GM23338 (cell line): Measurements from ENCODE around the gene VPS50. TPM values are rescaled to one million over a fixed set of nuclear protein-coding genes. Genes with fewer than 3 reads are reported as not detected.

Source experiments
- ATAC-seq: fragments of 200-7000 bp; cut with Tn5 transposase; 3 replicates; pipeline ENCODE4 v1.9.1; 2020
- DNase-seq: peaks from one replicate; pipeline ENCODE4 v3.0.0-alpha.2; 2015; ENCODE audit warnings: low spot score
- H2AFZ ChIP-seq: fragments of 200-600 bp; sonication (generic); 2 replicates; pipeline ENCODE4 v1.8.0; 2016; ENCODE audit warnings: antibody characterized with exemption, mild to moderate bottlenecking, moderate library complexity
- H3F3A ChIP-seq: fragments of 200-600 bp; sonication (generic); replicated peaks from 2 replicates; pipeline ENCODE4 v1.8.0; 2017; ENCODE audit warnings: antibody characterized with exemption, mixed run types, low read depth
- H3K27ac ChIP-seq: fragments of 200-600 bp; sonication (generic); 2 replicates; pipeline ENCODE4 v1.6.1; 2016; ENCODE audit warnings: low read depth
- H3K27me3 ChIP-seq: fragments of 200-600 bp; sonication (generic); 2 replicates; pipeline ENCODE4 v1.8.0; 2016; ENCODE audit warnings: mild to moderate bottlenecking, mixed run types, moderate library complexity; ENCODE audit not compliant: insufficient read depth
- H3K36me3 ChIP-seq: fragments of 200-600 bp; sonication (generic); 2 replicates; pipeline ENCODE4 v1.8.0; 2016; ENCODE audit warnings: mild to moderate bottlenecking; ENCODE audit not compliant: insufficient read depth
- H3K4me1 ChIP-seq: fragments of 200-600 bp; sonication (generic); 2 replicates; pipeline ENCODE4 v1.8.0; 2016; ENCODE audit warnings: mild to moderate bottlenecking, moderate library complexity; ENCODE audit not compliant: insufficient read depth
- H3K4me2 ChIP-seq: fragments of 200-600 bp; sonication (generic); 2 replicates; pipeline ENCODE4 v1.7.1; 2017; ENCODE audit warnings: mixed run types
- H3K4me3 ChIP-seq: fragments of 200-600 bp; sonication (generic); 2 replicates; pipeline ENCODE4 v1.6.1; 2016; ENCODE audit warnings: mixed run types
- H3K79me2 ChIP-seq: fragments of 200-600 bp; sonication (generic); replicated peaks from 2 replicates; pipeline ENCODE4 v1.8.0; 2017; ENCODE audit warnings: mild to moderate bottlenecking; ENCODE audit not compliant: insufficient read depth
- H3K9me2 ChIP-seq: fragments of 200-600 bp; sonication (generic); 2 replicates; pipeline ENCODE4 v1.8.0; 2017; ENCODE audit not compliant: insufficient read depth
- H4K20me1 ChIP-seq: fragments of 200-600 bp; sonication (generic); replicated peaks from 2 replicates; pipeline ENCODE4 v1.8.0; 2017; ENCODE audit warnings: mild to moderate bottlenecking; ENCODE audit not compliant: insufficient read depth
- H3K27ac Mint-ChIP-seq: 2 replicates; pipeline ENCODE4 v1.8.0; 2020; ENCODE audit warnings: inconsistent platforms, mild to moderate bottlenecking, moderate library complexity, mixed read lengths
- H3K27me3 Mint-ChIP-seq: 3 replicates; pipeline ENCODE4 v1.8.0; 2022; ENCODE audit warnings: low read depth, mild to moderate bottlenecking, moderate library complexity, mixed read lengths, inconsistent platforms; ENCODE audit not compliant: insufficient read depth, poor library complexity
- H3K36me3 Mint-ChIP-seq: 3 replicates; pipeline ENCODE4 v1.8.0; 2021; ENCODE audit warnings: low read depth, mild to moderate bottlenecking, inconsistent platforms, moderate library complexity, mixed read lengths
- H3K4me1 Mint-ChIP-seq: 3 replicates; pipeline ENCODE4 v1.8.0; 2020; ENCODE audit warnings: mild to moderate bottlenecking, inconsistent platforms, mixed read lengths
- H3K4me3 Mint-ChIP-seq: 3 replicates; pipeline ENCODE4 v1.8.0; 2021; ENCODE audit warnings: moderate library complexity, mild to moderate bottlenecking, inconsistent platforms, mixed read lengths
- H3K9me3 Mint-ChIP-seq: 3 replicates; pipeline ENCODE4 v1.8.0; 2020; ENCODE audit warnings: moderate library complexity, mild to moderate bottlenecking, inconsistent platforms, mixed read lengths
- CREB1 ChIP-seq: fragments of 250-450 bp; sonication (Bioruptor Pico); IDR thresholded peaks from 2 replicates; pipeline ENCODE4 v1.5.0; 2020; ENCODE audit warnings: low read depth, mild to moderate bottlenecking, moderate library complexity
- EZH2phosphoT487 ChIP-seq: fragments of 200-600 bp; sonication (generic); IDR thresholded peaks from one replicate; pipeline ENCODE4 v1.8.1; 2018; ENCODE audit warnings: antibody characterized with exemption; ENCODE audit not compliant: unreplicated experiment
- JUNB ChIP-seq: IDR thresholded peaks from one replicate; pipeline ENCODE4 v1.6.1; 2016; ENCODE audit warnings: antibody characterized with exemption; ENCODE audit not compliant: unreplicated experiment
- NANOG ChIP-seq: IDR thresholded peaks from 2 replicates; pipeline ENCODE4 v1.6.1; 2016; ENCODE audit warnings: antibody characterized with exemption, borderline replicate concordance
- POLR2AphosphoS5 ChIP-seq: IDR thresholded peaks from 2 replicates; pipeline ENCODE4 v1.6.1; 2016; ENCODE audit warnings: antibody characterized with exemption, low read depth
- STAT1 ChIP-seq: IDR thresholded peaks from one replicate; pipeline ENCODE4 v1.6.1; 2016; ENCODE audit warnings: antibody characterized with exemption; ENCODE audit not compliant: unreplicated experiment
- ZNF114 ChIP-seq: fragments of 250-450 bp; sonication (Bioruptor Pico); IDR thresholded peaks from 2 replicates; pipeline ENCODE4 v1.5.0; 2020; ENCODE audit warnings: mild to moderate bottlenecking, moderate library complexity
- ZNF331 ChIP-seq: fragments of 250-450 bp; sonication (Bioruptor Pico); IDR thresholded peaks from 2 replicates; pipeline ENCODE4 v1.5.0; 2020; ENCODE audit warnings: low read depth, mild to moderate bottlenecking, moderate library complexity
- polyA plus RNA-seq: library from polyadenylated mRNA; unstranded; fragments of >200 nt; fragmentation: Nextera tagmentation; extraction: Ambion mirVana; gene quantifications from 2 replicates; pipeline ENCODE4 v1.2.1, GENCODE V29; 2016
- total RNA-seq: library from RNA; depleted of rRNA; stranded (reverse); fragments of >200 nt; shearing (Covaris generic); gene quantifications from 2 replicates; pipeline ENCODE4 v1.2.3, GENCODE V29; 2014
- TF ChIP-seq, protein P1 (sequence below): IDR thresholded peaks from 2 replicates; pipeline ENCODE4 v1.6.1; 2016; ENCODE audit warnings: antibody characterized with exemption
- TF ChIP-seq, protein P2 (sequence below), 2 experiments: fragments of 200-600 bp in 1 of 2; sonication (generic) in 1 of 2; conservative IDR thresholded peaks; 2 replicates each; pipeline versions ENCODE4 v1.5.1 to v1.6.1; 2016 to 2017; ENCODE audit warnings: antibody characterized with exemption in 2 of 2, low read depth in 2 of 2, mild to moderate bottlenecking in 2 of 2, moderate library complexity in 1 of 2

The VPS50 gene
- total and polyA plus RNA-seq, 2 experiments from 2014 or later = 4.3 to 12.3 TPM

DNA sequence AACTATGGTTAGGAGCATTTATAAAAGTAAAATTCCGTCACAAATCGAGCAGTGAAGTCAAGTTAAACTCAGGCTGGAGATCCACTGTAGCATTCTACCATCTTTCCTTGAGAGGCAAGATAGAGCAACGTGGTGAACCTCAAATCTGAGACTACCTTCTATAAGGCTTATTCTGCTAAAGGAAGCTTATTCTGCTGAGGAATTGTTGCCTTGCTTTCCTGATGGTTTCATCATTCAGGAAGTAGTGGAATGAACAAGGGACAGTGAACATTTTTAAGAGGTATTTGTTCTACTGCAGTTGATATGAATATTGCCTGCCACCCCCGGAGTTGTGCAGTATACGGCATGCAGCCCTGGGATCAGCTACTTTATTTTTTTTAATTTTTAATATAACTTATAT lies 170.8 kb downstream of the VPS50 start (continued):
- TF ChIP-seq, protein P1, sequence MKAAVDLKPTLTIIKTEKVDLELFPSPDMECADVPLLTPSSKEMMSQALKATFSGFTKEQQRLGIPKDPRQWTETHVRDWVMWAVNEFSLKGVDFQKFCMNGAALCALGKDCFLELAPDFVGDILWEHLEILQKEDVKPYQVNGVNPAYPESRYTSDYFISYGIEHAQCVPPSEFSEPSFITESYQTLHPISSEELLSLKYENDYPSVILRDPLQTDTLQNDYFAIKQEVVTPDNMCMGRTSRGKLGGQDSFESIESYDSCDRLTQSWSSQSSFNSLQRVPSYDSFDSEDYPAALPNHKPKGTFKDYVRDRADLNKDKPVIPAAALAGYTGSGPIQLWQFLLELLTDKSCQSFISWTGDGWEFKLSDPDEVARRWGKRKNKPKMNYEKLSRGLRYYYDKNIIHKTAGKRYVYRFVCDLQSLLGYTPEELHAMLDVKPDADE = no peak
- TF ChIP-seq ZNF331 = no peak
- no peak for TF ChIP-seq STAT1

DNA sequence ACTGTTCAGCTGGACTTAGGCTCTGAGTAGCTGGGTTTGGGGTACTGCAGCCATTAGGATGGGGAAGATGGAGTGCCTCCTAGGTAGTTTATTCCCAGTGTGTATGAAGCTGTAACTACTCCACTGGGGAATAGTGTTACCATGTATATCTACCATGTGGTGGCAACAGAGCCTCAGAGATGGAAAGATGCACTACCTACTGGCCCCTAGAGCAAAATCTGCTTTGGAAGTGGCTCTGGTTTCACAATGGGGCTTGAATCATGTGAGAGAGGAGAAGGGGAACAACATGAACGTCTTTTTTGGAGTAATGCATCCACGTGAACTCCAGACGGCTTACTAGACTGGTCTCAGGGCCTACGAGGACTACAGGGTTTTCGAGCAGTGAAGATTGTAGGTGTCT lies 175.1 kb downstream of the VPS50 start:
- no peaks in the 10 kb centered on the region for H3K27me3 Mint-ChIP-seq
- H3K36me3 Mint-ChIP-seq = peaks cover 14% of the 10 kb centered on the region; the same call in 2 of the 3 replicates
- Histone ChIP-seq H3K4me2 (no peak overlapping the region), H3K27ac (no peak overlapping the region), H3K36me3 (peaks cover 5% of the 10 kb centered on the region; the same call in 1 of the 2 replicates), H3K9me2 (peaks cover 3% of the 10 kb centered on the region; the same call in 1 of the 2 replicates), H3K27me3 (no peaks in the 10 kb centered on the region), H3K79me2 (no peaks in the 10 kb centered on the region), H3F3A (no peaks in the 10 kb centered on the region), H3K4me3 (no peak overlapping the region), H2AFZ (peak overlapping the region; percentile 83), H4K20me1 (no peaks in the 10 kb centered on the region), H3K4me1 (no peaks in the 10 kb centered on the region)
- no peaks in the 10 kb centered on the region for H3K4me1 Mint-ChIP-seq
- TF ChIP-seq ZNF331 = no peak
- TF ChIP-seq, protein P2, sequence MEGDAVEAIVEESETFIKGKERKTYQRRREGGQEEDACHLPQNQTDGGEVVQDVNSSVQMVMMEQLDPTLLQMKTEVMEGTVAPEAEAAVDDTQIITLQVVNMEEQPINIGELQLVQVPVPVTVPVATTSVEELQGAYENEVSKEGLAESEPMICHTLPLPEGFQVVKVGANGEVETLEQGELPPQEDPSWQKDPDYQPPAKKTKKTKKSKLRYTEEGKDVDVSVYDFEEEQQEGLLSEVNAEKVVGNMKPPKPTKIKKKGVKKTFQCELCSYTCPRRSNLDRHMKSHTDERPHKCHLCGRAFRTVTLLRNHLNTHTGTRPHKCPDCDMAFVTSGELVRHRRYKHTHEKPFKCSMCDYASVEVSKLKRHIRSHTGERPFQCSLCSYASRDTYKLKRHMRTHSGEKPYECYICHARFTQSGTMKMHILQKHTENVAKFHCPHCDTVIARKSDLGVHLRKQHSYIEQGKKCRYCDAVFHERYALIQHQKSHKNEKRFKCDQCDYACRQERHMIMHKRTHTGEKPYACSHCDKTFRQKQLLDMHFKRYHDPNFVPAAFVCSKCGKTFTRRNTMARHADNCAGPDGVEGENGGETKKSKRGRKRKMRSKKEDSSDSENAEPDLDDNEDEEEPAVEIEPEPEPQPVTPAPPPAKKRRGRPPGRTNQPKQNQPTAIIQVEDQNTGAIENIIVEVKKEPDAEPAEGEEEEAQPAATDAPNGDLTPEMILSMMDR (conservative IDR thresholded peaks at IDR 0.05; ENCODE audit: low read depth in 2 of 2) = peak; percentile 23 to 54; a peak in 3 of 4 replicates
- no peak overlapping the region for H3K4me3 Mint-ChIP-seq
- DNase-seq (peak; percentile 30), ATAC-seq (peak; percentile 54)
- peaks cover 16% of the 10 kb centered on the region; the same call in 2 of the 3 replicates for H3K9me3 Mint-ChIP-seq
- peak overlapping the region; percentile 42; the same call in 1 of the 2 replicates for H3K27ac Mint-ChIP-seq

DNA sequence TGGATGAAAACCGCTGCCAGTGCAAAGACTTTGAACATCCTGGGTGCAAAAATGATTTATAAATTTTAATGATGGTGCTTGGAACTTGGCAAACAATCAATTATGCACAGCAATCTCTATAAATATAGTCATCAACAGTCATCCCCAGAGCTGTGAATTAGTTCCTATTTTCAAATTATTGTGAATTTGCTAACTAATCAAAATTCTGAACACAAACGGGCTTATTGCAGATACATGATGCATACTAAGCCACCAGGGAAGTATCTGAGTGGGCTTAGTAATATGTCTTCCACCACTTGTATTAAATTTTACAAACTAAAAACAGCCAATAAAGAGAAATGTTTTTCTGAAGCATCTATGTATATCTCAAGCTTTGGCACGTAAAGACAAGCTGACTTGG lies 177.2 kb downstream of the VPS50 start:
- Mint-ChIP-seq H3K4me3 (no peak overlapping the region), H3K36me3 (peaks cover 14% of the 10 kb centered on the region; the same call in 2 of the 3 replicates)
- no peak for TF ChIP-seq JUNB
- no peak for TF ChIP-seq ZNF114 (CRISPR knock-in tag)
- no peak for TF ChIP-seq CREB1 (CRISPR knock-in tag)
- TF ChIP-seq NANOG = no peak
- TF ChIP-seq EZH2phosphoT487 = no peak
- no peak for TF ChIP-seq ZNF331
- TF ChIP-seq, protein P1 = no peak
- no peak for TF ChIP-seq POLR2AphosphoS5

More for the DNA sequence above, 177.2 kb downstream of the VPS50 start:
- Histone ChIP-seq H3K4me1 (peaks cover 3% of the 10 kb centered on the region; the same call in 1 of the 2 replicates), H3K36me3 (peaks cover 5% of the 10 kb centered on the region; the same call in 1 of the 2 replicates), H3K27ac (no peak overlapping the region), H3K79me2 (no peaks in the 10 kb centered on the region), H4K20me1 (no peaks in the 10 kb centered on the region), H3K27me3 (no peaks in the 10 kb centered on the region), H3F3A (no peaks in the 10 kb centered on the region), H3K4me3 (no peak overlapping the region), H3K4me2 (no peak overlapping the region), H2AFZ (no peak overlapping the region), H3K9me2 (no peaks in the 10 kb centered on the region)
- H3K4me1 Mint-ChIP-seq = peaks cover 3% of the 10 kb centered on the region
- DNase-seq (no peak), ATAC-seq (no peak)
- peaks cover 16% of the 10 kb centered on the region; the same call in 2 of the 3 replicates for H3K9me3 Mint-ChIP-seq
- no peak overlapping the region for H3K27ac Mint-ChIP-seq
- H3K27me3 Mint-ChIP-seq = peaks cover 2% of the 10 kb centered on the region
